NCI-H1694 (cell line): ENCODE data around the gene TMA7B.
"Not testable (repeated sequence)": the region's sequence is repeated elsewhere in the genome, so short reads cannot be mapped to it uniquely, and the experiment has no call there.

ENCODE experiments used
- DNase-seq: peaks from one replicate; lab custom pipeline; 2025; lab: John Stamatoyannopoulos, UW

Gene TMA7B

GRCh38 chr22:39932918-39933649, 27.1 kb upstream of the TMA7B start:
- no peak for DNase-seq

GRCh38 chr22:39933741-39934140, 26.5 kb upstream of the TMA7B start:
- no peak for DNase-seq

GRCh38 chr22:39935116-39935515, 25.1 kb upstream of the TMA7B start:
- DNase-seq: no peak

GRCh38 chr22:39935612-39936011, 24.6 kb upstream of the TMA7B start:
- DNase-seq: no peak

GRCh38 chr22:39936523-39937145, 23.6 kb upstream of the TMA7B start:
- DNase-seq: no peak

- DNase-seq: no peak
Measured at GRCh38 chr22:39937906-39938305, 22.3 kb upstream of the TMA7B start.

- no peak for DNase-seq
Measured at GRCh38 chr22:39938509-39939111, 21.6 kb upstream of the TMA7B start.

- no peak for DNase-seq
Measured at GRCh38 chr22:39939830-39940229, 20.4 kb upstream of the TMA7B start.

GRCh38 chr22:39940757-39941305, 19.4 kb upstream of the TMA7B start:
- DNase-seq: no peak

GRCh38 chr22:39941601-39942000, 18.6 kb upstream of the TMA7B start:
- DNase-seq: no peak

GRCh38 chr22:39942439-39943230, 17.6 kb upstream of the TMA7B start:
- DNase-seq: no peak

- no peak for DNase-seq
Measured at GRCh38 chr22:39943337-39943736, 16.9 kb upstream of the TMA7B start.

- no peak for DNase-seq
Measured at GRCh38 chr22:39943953-39944872, 16.0 kb upstream of the TMA7B start.

- no peak for DNase-seq
Measured at GRCh38 chr22:39946126-39946502, 14.1 kb upstream of the TMA7B start.

- no peak for DNase-seq
Measured at GRCh38 chr22:39946503-39947219, 13.5 kb upstream of the TMA7B start.

- DNase-seq: no peak
Measured at GRCh38 chr22:39947220-39948216, 12.7 kb upstream of the TMA7B start.

GRCh38 chr22:39949964-39950737, 10.0 kb upstream of the TMA7B start:
- no peak for DNase-seq

- DNase-seq: not testable (repeated sequence)
Measured at GRCh38 chr22:39951603-39952293, 8.4 kb upstream of the TMA7B start.
